B cell (primary cell): ENCODE results near the gene PDGFRA. TPM values are rescaled to one million over a fixed set of nuclear protein-coding genes. Genes with fewer than 3 reads are reported as not detected.

Experiments used
- ATAC-seq: fragments of 200-7000 bp; cut with Tn5 transposase; one replicate; pipeline ENCODE4 v1.10.0; 2021; ENCODE audit warnings: low read depth, mild to moderate bottlenecking, moderate number of reproducible peaks, moderate library complexity
- CTCF ChIA-PET: fragments of 350-600 bp; sonication (Branson Sonifier 250); formaldehyde crosslinking; loops from one replicate; lab custom pipeline; 2021; ENCODE audit warnings: antibody characterized with exemption, inconsistent platforms; lab: Charles Lee
- POLR2A ChIA-PET: fragments of 350-600 bp; sonication (Branson Sonifier 250); formaldehyde crosslinking; loops from one replicate; lab custom pipeline; 2021; ENCODE audit warnings: antibody characterized with exemption; lab: Charles Lee
- DNase-seq: peaks from one replicate; pipeline ENCODE4 v3.0.0; 2013
- H2AFZ ChIP-seq: 2 replicates; pipeline ENCODE4 v1.6.1; 2012; ENCODE audit warnings: mild to moderate bottlenecking, low read depth, low read length; ENCODE audit not compliant: insufficient read depth, poor library complexity, severe bottlenecking
- H3K27ac ChIP-seq, 2 donors: 1 replicate in 1 of 2; 2 replicates in 1 of 2; pipeline ENCODE4 v1.5.1; 2012 to 2013; ENCODE audit warnings: low read length in 2 of 2, mild to moderate bottlenecking in 2 of 2, moderate library complexity in 1 of 2
- H3K27me3 ChIP-seq, 4 experiments: fragments of 200-600 bp in 1 of 4; sonication (generic) in 1 of 4; replicated peaks in 1 of 4; 1 replicate in 2 of 4; 2 replicates in 2 of 4; pipeline versions ENCODE4 v1.6.1 to v1.7.0; 2013 to 2016; ENCODE audit warnings: low read length in 3 of 4, mild to moderate bottlenecking in 2 of 4, mixed read lengths in 1 of 4, moderate library complexity in 1 of 4; ENCODE audit not compliant: insufficient read depth in 4 of 4, control insufficient read depth in 3 of 4; ENCODE audit errors: control extremely low read depth in 1 of 4
- H3K36me3 ChIP-seq, 2 experiments: replicated peaks in 1 of 2; 1 replicate in 1 of 2; 2 replicates in 1 of 2; pipeline versions ENCODE4 v1.6.1 to v1.7.1; 2013; ENCODE audit warnings: low read length in 1 of 2; ENCODE audit not compliant: insufficient read depth in 2 of 2, control insufficient read depth in 1 of 2; ENCODE audit errors: control extremely low read depth in 1 of 2, extremely low read depth in 1 of 2
- H3K4me1 ChIP-seq, 2 donors: fragments of 200-600 bp in 1 of 2; sonication (generic) in 1 of 2; 1 replicate in 1 of 2; 2 replicates in 1 of 2; pipeline versions ENCODE4 v1.5.1 to v1.6.1; 2013 to 2017; ENCODE audit warnings: low read length in 2 of 2; ENCODE audit not compliant: control insufficient read depth in 2 of 2, insufficient read depth in 2 of 2
- H3K4me2 ChIP-seq: replicated peaks from 2 replicates; pipeline ENCODE3; 2012; ENCODE audit warnings: mild to moderate bottlenecking, low read depth, low read length; ENCODE audit not compliant: poor library complexity, severe bottlenecking
- H3K4me3 ChIP-seq, 5 experiments: fragments of 200-600 bp in 1 of 5; sonication (generic) in 1 of 5; 1 replicate in 3 of 5; 2 replicates in 2 of 5; pipeline versions ENCODE4 v1.5.1 to v1.7.0; 2011 to 2016; ENCODE audit warnings: low read length in 4 of 5, mild to moderate bottlenecking in 4 of 5, low read depth in 2 of 5, control low read depth in 1 of 5, moderate library complexity in 1 of 5; ENCODE audit not compliant: insufficient read depth in 1 of 5; ENCODE audit errors: control extremely low read depth in 1 of 5, extremely low read depth in 1 of 5
- H3K79me2 ChIP-seq: fragments of 200-600 bp; sonication (generic); one replicate; pipeline ENCODE4 v1.6.0; 2016; ENCODE audit warnings: low read length; ENCODE audit not compliant: control insufficient read depth, insufficient read depth
- H3K9ac ChIP-seq: fragments of 200-600 bp; sonication (generic); 2 replicates; pipeline ENCODE4 v1.6.1; 2017; ENCODE audit warnings: mild to moderate bottlenecking, low read length, moderate library complexity
- H3K9me3 ChIP-seq, 3 donors: one replicate each; pipeline versions ENCODE4 v1.6.1 to v1.7.1; 2013; ENCODE audit warnings: low read length in 2 of 3; ENCODE audit not compliant: control insufficient read depth in 2 of 3, insufficient read depth in 1 of 3; ENCODE audit errors: control extremely low read depth in 1 of 3
- H4K20me1 ChIP-seq: 2 replicates; pipeline ENCODE4 v1.6.0; 2012; ENCODE audit warnings: mild to moderate bottlenecking, low read length; ENCODE audit not compliant: insufficient read depth, control insufficient read depth, poor library complexity, severe bottlenecking
- H3K27ac Mint-ChIP-seq: one replicate; pipeline ENCODE4 v1.8.0; 2021; ENCODE audit warnings: mixed read lengths
- H3K27me3 Mint-ChIP-seq: one replicate; pipeline ENCODE4 v1.8.0; 2021; ENCODE audit warnings: mixed read lengths
- H3K4me1 Mint-ChIP-seq: one replicate; pipeline ENCODE4 v1.8.0; 2021; ENCODE audit warnings: mixed read lengths
- H3K4me3 Mint-ChIP-seq: one replicate; pipeline ENCODE4 v1.8.0; 2021; ENCODE audit warnings: mixed read lengths
- H3K9me3 Mint-ChIP-seq: one replicate; pipeline ENCODE4 v1.8.0; 2022; ENCODE audit warnings: mixed read lengths; ENCODE audit not compliant: insufficient read depth
- EZH2 ChIP-seq: IDR thresholded peaks from 2 replicates; pipeline ENCODE4 v1.6.1; 2012; ENCODE audit warnings: borderline replicate concordance, low read depth, mild to moderate bottlenecking, moderate library complexity, low read length; ENCODE audit not compliant: insufficient read depth, poor library complexity, severe bottlenecking
- WGBS: methylation state at CpG from one replicate; pipeline ENCODE4 v1.1.5; 2013; ENCODE audit warnings: missing lambda C conversion rate; ENCODE audit not compliant: insufficient coverage; 5-methylcytosine and 5-hydroxymethylcytosine counted together
- intact Hi-C: fragments of 100-400 bp; cut with micrococcal nuclease; formaldehyde crosslinking; loops from one replicate; pipeline ENCODE4 v1.10.0; 2022
- polyA plus RNA-seq: library from polyadenylated mRNA; depleted of rRNA; stranded (reverse); fragments of >200 nt; gene quantifications from 2 replicates; pipeline ENCODE4 v1.2.3, GENCODE V29; 2012
- total RNA-seq, 2 donors: library from RNA; stranded (reverse); fragments of 120-200 nt in 1 of 2; gene quantifications; 1 replicate in 1 of 2; 2 replicates in 1 of 2; pipeline versions ENCODE4 v1.2.3 to v1.2.4, GENCODE V29; 2013 to 2022
- TF ChIP-seq, protein P1 (sequence below): fragments of 200-600 bp; IDR thresholded peaks from one replicate; pipeline ENCODE4 v1.8.0; 2022; ENCODE audit warnings: antibody characterized with exemption, mild to moderate bottlenecking

The PDGFRA gene
- total and polyA plus RNA-seq, 2 donors (not counting 1 experiment from before 2014, with no cell fraction given), result not detected

DNA sequence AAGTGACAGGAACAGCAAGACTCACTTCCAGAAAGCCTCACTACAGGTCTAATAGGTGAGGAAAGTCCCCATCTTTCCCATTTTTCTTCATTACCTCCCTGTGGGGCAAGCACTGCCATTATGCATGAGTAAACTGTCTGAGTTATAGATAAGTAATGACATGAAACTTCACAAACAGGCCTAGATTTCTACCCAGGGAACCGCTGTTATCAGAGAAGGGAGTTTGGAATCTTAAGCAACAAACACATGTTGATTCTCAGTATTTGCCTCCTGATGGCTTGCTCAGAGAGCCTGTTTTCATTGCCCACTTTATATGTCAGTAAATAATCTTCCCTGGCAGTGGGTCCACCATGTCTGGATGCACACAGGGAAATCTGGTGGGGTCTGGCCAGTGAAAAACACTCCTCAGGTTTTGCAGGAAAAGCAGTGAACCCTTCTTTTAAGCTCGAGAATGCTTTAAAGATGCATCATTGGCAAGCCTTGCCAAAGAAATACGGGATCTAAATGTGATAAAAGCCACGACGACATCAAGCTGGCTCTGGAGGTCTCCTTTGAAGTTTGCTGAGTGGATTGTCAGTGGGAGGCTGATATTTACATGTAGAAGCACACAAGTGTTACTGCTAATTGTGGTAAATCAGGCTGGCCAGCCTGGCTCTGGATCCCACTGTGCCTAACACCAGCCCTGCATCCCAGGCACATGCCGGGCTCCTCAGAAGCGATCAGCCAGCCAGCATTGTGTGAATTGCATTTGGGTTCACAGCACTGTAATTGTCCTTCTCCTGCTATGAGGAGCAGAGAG lies 25.2 kb downstream of the PDGFRA start:
- no peaks in the 10 kb centered on the region for H3K4me1 ChIP-seq
- intact Hi-C loops, result no loop called here
- no peaks in the 10 kb centered on the region for H3K79me2 ChIP-seq
- no peak for TF ChIP-seq EZH2
- TF ChIP-seq, protein P1, sequence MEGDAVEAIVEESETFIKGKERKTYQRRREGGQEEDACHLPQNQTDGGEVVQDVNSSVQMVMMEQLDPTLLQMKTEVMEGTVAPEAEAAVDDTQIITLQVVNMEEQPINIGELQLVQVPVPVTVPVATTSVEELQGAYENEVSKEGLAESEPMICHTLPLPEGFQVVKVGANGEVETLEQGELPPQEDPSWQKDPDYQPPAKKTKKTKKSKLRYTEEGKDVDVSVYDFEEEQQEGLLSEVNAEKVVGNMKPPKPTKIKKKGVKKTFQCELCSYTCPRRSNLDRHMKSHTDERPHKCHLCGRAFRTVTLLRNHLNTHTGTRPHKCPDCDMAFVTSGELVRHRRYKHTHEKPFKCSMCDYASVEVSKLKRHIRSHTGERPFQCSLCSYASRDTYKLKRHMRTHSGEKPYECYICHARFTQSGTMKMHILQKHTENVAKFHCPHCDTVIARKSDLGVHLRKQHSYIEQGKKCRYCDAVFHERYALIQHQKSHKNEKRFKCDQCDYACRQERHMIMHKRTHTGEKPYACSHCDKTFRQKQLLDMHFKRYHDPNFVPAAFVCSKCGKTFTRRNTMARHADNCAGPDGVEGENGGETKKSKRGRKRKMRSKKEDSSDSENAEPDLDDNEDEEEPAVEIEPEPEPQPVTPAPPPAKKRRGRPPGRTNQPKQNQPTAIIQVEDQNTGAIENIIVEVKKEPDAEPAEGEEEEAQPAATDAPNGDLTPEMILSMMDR, result no peak
- no peaks in the 10 kb centered on the region for H3K9me3 Mint-ChIP-seq
- H4K20me1 ChIP-seq, result no peaks in the 10 kb centered on the region
- H3K4me2 ChIP-seq, result no peak overlapping the region
- no peak overlapping the region for H2AFZ ChIP-seq
- no peaks in the 10 kb centered on the region for H3K27me3 Mint-ChIP-seq
- no peak overlapping the region for H3K9ac ChIP-seq
- no peaks in the 10 kb centered on the region for H3K4me1 Mint-ChIP-seq
- no peak overlapping the region for H3K4me3 Mint-ChIP-seq
- no peaks in the 10 kb centered on the region for H3K36me3 ChIP-seq
- no peak overlapping the region for H3K27ac ChIP-seq
- ChIA-PET POLR2A (no interaction called here), CTCF (no interaction called here)
- no peak for ATAC-seq
- 82% methylated on average over 5 of the region's 7 CpGs for WGBS
- no peak for DNase-seq
- H3K27ac Mint-ChIP-seq, result no peak overlapping the region
- no peaks in the 10 kb centered on the region for H3K27me3 ChIP-seq
- H3K4me3 ChIP-seq, result no peak overlapping the region
- peaks cover 4 to 8% (median 5%) of the 10 kb centered on the region in 3 donors for H3K9me3 ChIP-seq

DNA sequence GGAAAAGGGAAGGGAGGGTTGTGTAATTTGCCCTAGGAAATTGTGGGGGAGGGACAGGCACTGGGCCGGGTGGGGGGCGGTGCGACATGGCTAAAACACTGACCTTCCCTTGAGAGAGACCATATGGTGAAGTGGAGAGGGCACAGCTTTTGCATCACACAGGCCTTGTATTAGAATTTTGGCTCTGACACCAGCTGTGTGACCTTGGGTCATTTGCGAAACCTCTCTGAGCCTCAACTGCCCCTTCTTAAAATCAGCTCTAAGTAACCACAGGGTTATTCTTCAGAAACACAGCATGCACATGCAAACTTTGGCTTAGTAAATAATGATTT lies 25.8 kb downstream of the PDGFRA start:
- no peaks in the 10 kb centered on the region for H3K36me3 ChIP-seq
- Mint-ChIP-seq H3K4me1 (no peaks in the 10 kb centered on the region), H3K4me3 (no peak overlapping the region), H3K27ac (no peak overlapping the region), H3K27me3 (no peaks in the 10 kb centered on the region), H3K9me3 (no peaks in the 10 kb centered on the region)
- ATAC-seq, result no peak
- no peaks in the 10 kb centered on the region for H4K20me1 ChIP-seq
- DNase-seq, result no peak
- H3K9me3 ChIP-seq, result peaks cover 4 to 8% (median 5%) of the 10 kb centered on the region in 3 donors
- no peak overlapping the region for H3K9ac ChIP-seq
- H3K27me3 ChIP-seq, result no peaks in the 10 kb centered on the region
- no peak overlapping the region for H3K4me2 ChIP-seq
- no peaks in the 10 kb centered on the region for H3K4me1 ChIP-seq
- ChIA-PET POLR2A (no interaction called here), CTCF (no interaction called here)
- no peak for TF ChIP-seq EZH2
- TF ChIP-seq, protein P1, result no peak
- no peak overlapping the region for H3K27ac ChIP-seq
- WGBS, result 96% methylated on average over 3 of the region's 4 CpGs
- H3K79me2 ChIP-seq, result no peaks in the 10 kb centered on the region
- no peak overlapping the region for H2AFZ ChIP-seq
- intact Hi-C loops, result no loop called here
- H3K4me3 ChIP-seq, result no peak overlapping the region
